HUDEP-2 (cell line): ENCODE measurements around the gene DOCK10.
"Not testable (repeated sequence)": the region's sequence is repeated elsewhere in the genome, so short reads cannot be mapped to it uniquely, and the experiment has no call there.

Experiments used
- DNase-seq, 76 experiments: peaks; one replicate each; lab custom pipeline; 2025; ENCODE audit not compliant: unreplicated experiment in 76 of 76; lab: John Stamatoyannopoulos, UW

The DOCK10 gene

GRCh38 chr2:224951723-224952481 lies 90.4 kb downstream of the DOCK10 start:
- DNase-seq: no peak

- DNase-seq: no peak
Measured at GRCh38 chr2:224948859-224949258, 93.4 kb downstream of the DOCK10 start.

- no peak for DNase-seq
Measured at GRCh38 chr2:224948005-224948404, 94.3 kb downstream of the DOCK10 start.

- DNase-seq: no peak
Measured at GRCh38 chr2:224947566-224947965, 94.7 kb downstream of the DOCK10 start.

GRCh38 chr2:224946895-224947294 lies 95.4 kb downstream of the DOCK10 start:
- no peak for DNase-seq

- no peak for DNase-seq
Measured at GRCh38 chr2:224944707-224945547, 97.3 kb downstream of the DOCK10 start.

- DNase-seq: not testable (repeated sequence)
Measured at GRCh38 chr2:224943601-224944041, 98.6 kb downstream of the DOCK10 start.

GRCh38 chr2:224941960-224942359 lies 100.3 kb downstream of the DOCK10 start:
- DNase-seq: no peak

GRCh38 chr2:224940618-224941017 lies 101.7 kb downstream of the DOCK10 start:
- no peak for DNase-seq

- DNase-seq: no peak
Measured at GRCh38 chr2:224938651-224939182, 103.6 kb downstream of the DOCK10 start.

GRCh38 chr2:224937887-224938286 lies 104.4 kb downstream of the DOCK10 start:
- DNase-seq: no peak

- DNase-seq: no peak
Measured at GRCh38 chr2:224934526-224935188, 107.6 kb downstream of the DOCK10 start.

GRCh38 chr2:224933431-224933830 lies 108.8 kb downstream of the DOCK10 start:
- DNase-seq: no peak

GRCh38 chr2:224932522-224932921 lies 109.7 kb downstream of the DOCK10 start:
- no peak for DNase-seq

- no peak for DNase-seq
Measured at GRCh38 chr2:224931956-224932355, 110.3 kb downstream of the DOCK10 start.

GRCh38 chr2:224930990-224931389 lies 111.3 kb downstream of the DOCK10 start:
- no peak for DNase-seq

GRCh38 chr2:224930124-224930523 lies 112.1 kb downstream of the DOCK10 start:
- DNase-seq: no peak

- no peak for DNase-seq
Measured at GRCh38 chr2:224929512-224929911, 112.8 kb downstream of the DOCK10 start.

- no peak for DNase-seq
Measured at GRCh38 chr2:224927646-224928173, 114.6 kb downstream of the DOCK10 start.

GRCh38 chr2:224927011-224927410 lies 115.3 kb downstream of the DOCK10 start:
- peak in 1 of 76 experiments; percentile 1 for DNase-seq

GRCh38 chr2:224925810-224926100 lies 116.5 kb downstream of the DOCK10 start:
- DNase-seq: no peak
